CD8-positive, alpha-beta memory T cell (primary cell): ENCODE results near the gene MAN2A1. TPM values are rescaled to one million over a fixed set of nuclear protein-coding genes. Genes with fewer than 3 reads are reported as not detected.
A peak's percentile ranks its signal among the peaks of the same experiment; 100 is the strongest.
"Not testable (repeated sequence)": the region's sequence is repeated elsewhere in the genome, so short reads cannot be mapped to it uniquely, and the experiment has no call there.

Experiments
- CTCF ChIA-PET: fragments of 350-600 bp; sonication (Branson Sonifier 250); formaldehyde crosslinking; loops from one replicate; lab custom pipeline; 2021; ENCODE audit warnings: antibody characterized with exemption; lab: Charles Lee
- POLR2A ChIA-PET: fragments of 350-600 bp; sonication (Branson Sonifier 250); formaldehyde crosslinking; loops from one replicate; lab custom pipeline; 2021; ENCODE audit warnings: antibody characterized with exemption; lab: Charles Lee
- DNase-seq, 5 donors: peaks; one replicate each; pipeline versions ENCODE4 v3.0.0 to v3.0.0-alpha.2; 2020 to 2022; ENCODE audit warnings: mixed read lengths in 1 of 5
- H3K27ac ChIP-seq: one replicate; pipeline ENCODE4 v1.7.0; 2013; ENCODE audit warnings: low read depth, mild to moderate bottlenecking, low read length, moderate library complexity
- H3K27me3 ChIP-seq: 2 replicates; pipeline ENCODE4 v1.7.0; 2013; ENCODE audit warnings: low read length, mild to moderate bottlenecking; ENCODE audit not compliant: insufficient read depth, poor library complexity, severe bottlenecking
- H3K36me3 ChIP-seq: 2 replicates; pipeline ENCODE4 v1.7.0; 2013; ENCODE audit warnings: mild to moderate bottlenecking, low read length, moderate library complexity; ENCODE audit not compliant: insufficient read depth
- H3K4me1 ChIP-seq: 2 replicates; pipeline ENCODE4 v1.7.0; 2013; ENCODE audit warnings: mild to moderate bottlenecking, low read length, moderate library complexity; ENCODE audit not compliant: insufficient read depth
- H3K4me3 ChIP-seq: 2 replicates; pipeline ENCODE4 v1.7.0; 2013; ENCODE audit warnings: mild to moderate bottlenecking, low read length
- H3K9me3 ChIP-seq: 2 replicates; pipeline ENCODE4 v1.7.0; 2013; ENCODE audit warnings: mild to moderate bottlenecking, low read length
- H3K27ac Mint-ChIP-seq, 8 donors: one replicate each; pipeline ENCODE4 v1.8.0; 2020 to 2021; ENCODE audit warnings: mixed read lengths in 8 of 8, mild to moderate bottlenecking in 6 of 8, inconsistent platforms in 3 of 8, moderate library complexity in 3 of 8
- H3K27me3 Mint-ChIP-seq, 2 donors: one replicate each; pipeline ENCODE4 v1.8.0; 2020 to 2021; ENCODE audit warnings: mixed read lengths in 2 of 2, mild to moderate bottlenecking in 1 of 2, moderate library complexity in 1 of 2
- H3K36me3 Mint-ChIP-seq, 3 donors: one replicate each; pipeline ENCODE4 v1.8.0; 2020 to 2021; ENCODE audit warnings: mixed read lengths in 3 of 3, inconsistent platforms in 1 of 3, mild to moderate bottlenecking in 1 of 3
- H3K4me1 Mint-ChIP-seq, 3 donors: one replicate each; pipeline ENCODE4 v1.8.0; 2020 to 2021; ENCODE audit warnings: mixed read lengths in 3 of 3, inconsistent platforms in 1 of 3, mild to moderate bottlenecking in 1 of 3
- H3K4me3 Mint-ChIP-seq, 7 donors: one replicate each; pipeline ENCODE4 v1.8.0; 2020 to 2021; ENCODE audit warnings: mixed read lengths in 7 of 7, mild to moderate bottlenecking in 6 of 7, moderate library complexity in 4 of 7, inconsistent platforms in 2 of 7
- H3K9me3 Mint-ChIP-seq, 5 donors: one replicate each; pipeline ENCODE4 v1.8.0; 2020 to 2022; ENCODE audit warnings: mixed read lengths in 5 of 5, mild to moderate bottlenecking in 3 of 5, moderate library complexity in 2 of 5, inconsistent platforms in 1 of 5
- polyA plus RNA-seq: library from polyadenylated mRNA; unstranded; fragments of 300-500 nt; fragmentation: Illumina TruSeq; gene quantifications from one replicate; pipeline ENCODE4 v1.2.3, GENCODE V29; 2021
- total RNA-seq, 2 experiments: library from RNA; stranded (reverse); gene quantifications; one replicate each; pipeline ENCODE4 v1.2.3, GENCODE V29; 2021

The MAN2A1 gene
- total and polyA plus RNA-seq, 3 experiments from 2014 or later = 28.1 to 30.8 (median 28.9) TPM

- H3K27ac ChIP-seq, POLR2A ChIA-PET, H3K9me3 Mint-ChIP-seq, DNase-seq, H3K9me3 ChIP-seq, H3K4me1 ChIP-seq, H3K27me3 ChIP-seq, H3K27me3 Mint-ChIP-seq, H3K4me3 ChIP-seq, CTCF ChIA-PET: not testable (repeated sequence)
- peak overlapping the region in 1 of 8 donors; percentile 51 for H3K27ac Mint-ChIP-seq
- H3K36me3 ChIP-seq = peaks cover 17% of the 10 kb centered on the region
- H3K4me3 Mint-ChIP-seq = peak overlapping the region in 1 of 7 donors; percentile 79
- peaks cover 37 to 60% (median 43%) of the 10 kb centered on the region in 3 donors for H3K36me3 Mint-ChIP-seq
- peaks cover 38 to 49% (median 46%) of the 10 kb centered on the region in 3 donors for H3K4me1 Mint-ChIP-seq
Measured at GRCh38 chr5:109760130-109760529, 70.4 kb downstream of the MAN2A1 start.

- Histone ChIP-seq H3K27ac (no peak overlapping the region), H3K4me3 (no peak overlapping the region), H3K27me3 (no peaks in the 10 kb centered on the region), H3K9me3 (no peaks in the 10 kb centered on the region), H3K36me3 (peaks cover 13% of the 10 kb centered on the region), H3K4me1 (no peaks in the 10 kb centered on the region)
- CTCF ChIA-PET = no interaction called here
- peaks cover 41 to 51% (median 48%) of the 10 kb centered on the region in 3 donors for H3K4me1 Mint-ChIP-seq
- peaks cover 23 to 51% (median 44%) of the 10 kb centered on the region in 3 donors for H3K36me3 Mint-ChIP-seq
- POLR2A ChIA-PET = no interaction called here
- H3K4me3 Mint-ChIP-seq = no peak overlapping the region
- H3K27me3 Mint-ChIP-seq = no peaks in the 10 kb centered on the region
- H3K27ac Mint-ChIP-seq = no peak overlapping the region
- no peak for DNase-seq
- H3K9me3 Mint-ChIP-seq = peaks cover 5 to 9% (median 8%) of the 10 kb centered on the region in 5 donors
Measured at GRCh38 chr5:109762821-109763220, 73.1 kb downstream of the MAN2A1 start.

- H3K27me3 ChIP-seq = no peaks in the 10 kb centered on the region
Measured at GRCh38 chr5:109767184-109767995, 77.7 kb downstream of the MAN2A1 start.

GRCh38 chr5:109767997-109768396 is 78.3 kb downstream of the MAN2A1 start:
- ChIA-PET POLR2A (no interaction called here), CTCF (no interaction called here)
- peaks cover 14 to 63% (median 28%) of the 10 kb centered on the region in 3 donors for H3K36me3 Mint-ChIP-seq

More at GRCh38 chr5:109767184-109767995, 77.7 kb downstream of the MAN2A1 start:
- DNase-seq = no peak
- CTCF ChIA-PET = no interaction called here
- Mint-ChIP-seq H3K27ac (peak overlapping the region in 1 of 8 donors; percentile 31), H3K27me3 (no peaks in the 10 kb centered on the region), H3K4me3 (no peak overlapping the region), H3K36me3 (peaks cover 20 to 63% (median 34%) of the 10 kb centered on the region in 3 donors), H3K9me3 (no peaks in the 10 kb centered on the region), H3K4me1 (peaks cover 21 to 30% (median 24%) of the 10 kb centered on the region in 3 donors)
- H3K36me3 ChIP-seq = peaks cover 19% of the 10 kb centered on the region
- no peaks in the 10 kb centered on the region for H3K9me3 ChIP-seq
- H3K4me3 ChIP-seq = no peak overlapping the region
- no peaks in the 10 kb centered on the region for H3K4me1 ChIP-seq
- no peak overlapping the region for H3K27ac ChIP-seq
- POLR2A ChIA-PET = no interaction called here

GRCh38 chr5:109769597-109770291 is 80.0 kb downstream of the MAN2A1 start:
- CTCF ChIA-PET = interaction anchor here (0.6 to 0.8 kb wide), 2 partner anchors 81 to 580 kb away, joined by 3 to 6 read pairs; no protein-coding TSS in a partner anchor
- Histone ChIP-seq H3K4me3 (no peak overlapping the region), H3K27ac (no peak overlapping the region), H3K4me1 (no peaks in the 10 kb centered on the region), H3K36me3 (peaks cover 12% of the 10 kb centered on the region), H3K9me3 (no peaks in the 10 kb centered on the region), H3K27me3 (no peaks in the 10 kb centered on the region)
- DNase-seq = no peak
- Mint-ChIP-seq H3K9me3 (no peaks in the 10 kb centered on the region), H3K27me3 (no peaks in the 10 kb centered on the region), H3K4me1 (peaks cover 18 to 39% (median 38%) of the 10 kb centered on the region in 3 donors), H3K4me3 (no peak overlapping the region), H3K27ac (no peak overlapping the region), H3K36me3 (peaks cover 15 to 70% (median 18%) of the 10 kb centered on the region in 3 donors)
- POLR2A ChIA-PET = no interaction called here

More at GRCh38 chr5:109767997-109768396, 78.3 kb downstream of the MAN2A1 start:
- Histone ChIP-seq H3K36me3 (peaks cover 13% of the 10 kb centered on the region), H3K4me1 (no peaks in the 10 kb centered on the region), H3K27ac (no peak overlapping the region), H3K4me3 (no peak overlapping the region), H3K9me3 (no peaks in the 10 kb centered on the region), H3K27me3 (no peaks in the 10 kb centered on the region)
- no peak for DNase-seq
- Mint-ChIP-seq H3K9me3 (no peaks in the 10 kb centered on the region), H3K4me3 (no peak overlapping the region), H3K27ac (no peak overlapping the region), H3K4me1 (peaks cover 16 to 29% (median 25%) of the 10 kb centered on the region in 3 donors), H3K27me3 (no peaks in the 10 kb centered on the region)

GRCh38 chr5:109775130-109775529 is 85.4 kb downstream of the MAN2A1 start:
- CTCF ChIA-PET = no interaction called here
- POLR2A ChIA-PET = interaction anchor here (1.2 kb wide), 1 partner anchor 84 kb away, joined by 4 read pairs; no protein-coding TSS in a partner anchor

GRCh38 chr5:109779036-109779735 is 89.5 kb downstream of the MAN2A1 start:
- Histone ChIP-seq H3K36me3 (peaks cover 2% of the 10 kb centered on the region), H3K4me1 (no peaks in the 10 kb centered on the region), H3K27me3 (no peaks in the 10 kb centered on the region), H3K4me3 (no peak overlapping the region), H3K27ac (no peak overlapping the region), H3K9me3 (no peaks in the 10 kb centered on the region)
- POLR2A ChIA-PET = no interaction called here
- H3K4me3 Mint-ChIP-seq = no peak overlapping the region
- no peaks in the 10 kb centered on the region for H3K27me3 Mint-ChIP-seq
- peaks cover 17 to 65% (median 27%) of the 10 kb centered on the region in 3 donors for H3K36me3 Mint-ChIP-seq
- no peak overlapping the region for H3K27ac Mint-ChIP-seq
- CTCF ChIA-PET = no interaction called here
- no peaks in the 10 kb centered on the region for H3K9me3 Mint-ChIP-seq
- DNase-seq = no peak
- peaks cover 17 to 28% (median 23%) of the 10 kb centered on the region in 3 donors for H3K4me1 Mint-ChIP-seq

More at GRCh38 chr5:109775130-109775529, 85.4 kb downstream of the MAN2A1 start:
- peaks cover 14 to 70% (median 21%) of the 10 kb centered on the region in 3 donors for H3K36me3 Mint-ChIP-seq
- no peaks in the 10 kb centered on the region for H3K27me3 Mint-ChIP-seq
- no peak for DNase-seq
- no peak overlapping the region for H3K4me3 ChIP-seq
- H3K9me3 ChIP-seq = no peaks in the 10 kb centered on the region
- peaks cover 16 to 44% (median 34%) of the 10 kb centered on the region in 3 donors for H3K4me1 Mint-ChIP-seq
- no peaks in the 10 kb centered on the region for H3K9me3 Mint-ChIP-seq
- H3K27ac ChIP-seq = no peak overlapping the region
- H3K27me3 ChIP-seq = no peaks in the 10 kb centered on the region
- no peak overlapping the region for H3K4me3 Mint-ChIP-seq
- no peaks in the 10 kb centered on the region for H3K4me1 ChIP-seq
- peak overlapping the region in 1 of 8 donors; percentile 43 for H3K27ac Mint-ChIP-seq
- H3K36me3 ChIP-seq = peaks cover 6% of the 10 kb centered on the region
